Measurements from ENCODE around the gene TIMM23. TPM values are rescaled to one million over a fixed set of nuclear protein-coding genes. Genes with fewer than 3 reads are reported as not detected.
"Not testable (repeated sequence)": the region's sequence is repeated elsewhere in the genome, so short reads cannot be mapped to it uniquely, and the experiment has no call there.

Gene TIMM23
- total and polyA plus RNA-seq, 10 donors: 29.9 to 56.2 (median 38.1) TPM

- peak in 8 of 11 experiments; percentile 8 to 54 (median 42) for TF ChIP-seq CTCF (IDR thresholded peaks at IDR 0.05 in 8 of 11, conservative IDR thresholded peaks at IDR 0.05 in 3 of 11)
- H3K4me1 ChIP-seq; H3K27me3 ChIP-seq (replicated peaks in 1 of 7); H3K4me3 ChIP-seq; H3K27ac ChIP-seq; H3K9me3 ChIP-seq; intact Hi-C loops (cut with DNase I; ENCODE audit: low total_unique reads); DNase-seq: not testable (repeated sequence)
- WGBS, 5 donors: 57 to 74% (median 70%) methylated on average over 4 to 6 of the region's 6 CpGs
- H3K36me3 ChIP-seq: peaks cover 0 to 62% (median 12%) of the 10 kb centered on the region in 6 donors
Observed at GRCh38 chr10:45983538-45984186, 11.4 kb downstream of the TIMM23 start.

DNA sequence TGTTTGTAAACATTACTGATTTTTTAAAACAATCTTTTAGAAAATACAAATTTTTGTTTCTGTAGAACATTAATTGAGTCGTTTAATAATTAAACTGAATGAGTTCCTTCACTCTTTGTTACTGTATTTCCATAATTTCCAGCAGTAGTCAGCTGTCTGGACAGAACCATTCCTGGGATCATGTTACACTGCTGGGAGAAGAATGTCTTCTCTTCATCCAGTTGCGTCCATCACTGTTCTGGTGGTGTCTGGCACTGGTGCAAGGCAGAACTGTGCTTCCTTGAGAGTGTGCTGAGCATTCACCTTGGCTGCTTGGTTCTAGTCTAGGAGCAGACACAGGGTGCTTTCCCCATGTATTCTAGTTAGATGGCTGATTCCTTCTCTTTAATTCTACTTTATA is 12.2 kb downstream of the TIMM23 start:
- H3K27me3 ChIP-seq (replicated peaks in 1 of 7); H3K27ac ChIP-seq; H3K4me1 ChIP-seq; H3K4me3 ChIP-seq; DNase-seq; intact Hi-C loops (cut with DNase I; ENCODE audit: low total_unique reads); H3K9me3 ChIP-seq: not testable (repeated sequence)
- WGBS, 5 donors: 91 to 99% (median 94%) methylated on average over 2 of the region's 2 CpGs
- peaks cover 0 to 65% (median 16%) of the 10 kb centered on the region in 6 donors for H3K36me3 ChIP-seq

DNA sequence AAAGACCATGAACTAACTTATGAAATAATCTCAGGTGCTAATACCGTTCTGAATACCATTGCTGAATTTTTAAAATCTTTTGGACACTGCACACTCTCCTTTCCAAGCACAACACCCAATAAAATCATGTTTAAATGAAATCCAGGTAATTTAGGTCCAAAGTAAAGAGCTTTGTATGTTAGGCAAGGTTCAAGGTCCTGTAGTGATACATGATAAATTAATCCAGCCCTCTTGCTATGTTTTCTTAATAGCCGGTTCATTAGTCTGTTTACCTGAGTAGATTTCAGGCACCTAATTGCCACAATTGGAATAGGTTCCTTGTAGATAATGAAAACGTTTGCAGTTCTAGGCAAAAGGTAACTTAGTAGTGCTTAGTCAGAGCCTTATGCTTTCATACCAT is 13.3 kb downstream of the TIMM23 start:
- H3K27ac ChIP-seq; H3K27me3 ChIP-seq (replicated peaks in 1 of 7); H3K4me3 ChIP-seq; DNase-seq; intact Hi-C loops (cut with DNase I; ENCODE audit: low total_unique reads); H3K4me1 ChIP-seq; H3K9me3 ChIP-seq: not testable (repeated sequence)
- H3K36me3 ChIP-seq: peaks cover 0 to 75% (median 20%) of the 10 kb centered on the region in 6 donors
- 80 to 93% (median 86%) methylated on average over 3 of the region's 3 CpGs for WGBS, 5 donors

DNA sequence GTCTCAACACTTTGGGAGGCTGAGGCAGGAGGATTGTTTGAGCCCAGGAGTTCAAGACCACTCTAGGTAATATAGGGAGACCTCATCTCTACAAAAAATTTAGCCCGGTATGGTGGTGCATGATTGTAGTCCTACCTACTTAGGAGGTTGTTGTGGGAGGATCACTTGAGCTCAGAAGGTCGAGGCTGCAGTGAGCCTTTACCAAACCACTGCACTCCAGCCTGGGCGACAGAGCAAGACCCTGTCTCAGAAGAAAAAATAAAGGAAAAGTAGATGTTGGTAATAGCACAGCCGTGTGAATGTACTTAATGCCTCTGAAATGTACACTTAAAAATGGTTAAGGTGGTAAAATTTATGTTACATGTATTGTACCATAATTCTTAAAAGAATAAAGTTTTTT is 25.3 kb downstream of the TIMM23 start:
- Histone ChIP-seq H3K27ac (no peak overlapping the region), H3K36me3 (peaks cover 0 to 83% (median 42%) of the 10 kb centered on the region in 6 donors), H3K4me1 (no peaks in the 10 kb centered on the region), H3K27me3 (replicated peaks in 1 of 7) (no peaks in the 10 kb centered on the region), H3K4me3 (no peak overlapping the region), H3K9me3 (peaks cover 0 to 7% (median 0%) of the 10 kb centered on the region in 8 donors)
- no peak for DNase-seq
- no peak for TF ChIP-seq POLR2A (IDR thresholded peaks at IDR 0.05)
- TF ChIP-seq CTCF (IDR thresholded peaks at IDR 0.05 in 8 of 11, conservative IDR thresholded peaks at IDR 0.05 in 3 of 11): no peak
- no peak for TF ChIP-seq POLR2AphosphoS5 (IDR thresholded peaks at IDR 0.05)
- intact Hi-C loops (cut with DNase I; ENCODE audit: low total_unique reads): no loop called here
- WGBS, 5 donors: 93 to 98% (median 97%) methylated on average over 4 of the region's 4 CpGs

DNA sequence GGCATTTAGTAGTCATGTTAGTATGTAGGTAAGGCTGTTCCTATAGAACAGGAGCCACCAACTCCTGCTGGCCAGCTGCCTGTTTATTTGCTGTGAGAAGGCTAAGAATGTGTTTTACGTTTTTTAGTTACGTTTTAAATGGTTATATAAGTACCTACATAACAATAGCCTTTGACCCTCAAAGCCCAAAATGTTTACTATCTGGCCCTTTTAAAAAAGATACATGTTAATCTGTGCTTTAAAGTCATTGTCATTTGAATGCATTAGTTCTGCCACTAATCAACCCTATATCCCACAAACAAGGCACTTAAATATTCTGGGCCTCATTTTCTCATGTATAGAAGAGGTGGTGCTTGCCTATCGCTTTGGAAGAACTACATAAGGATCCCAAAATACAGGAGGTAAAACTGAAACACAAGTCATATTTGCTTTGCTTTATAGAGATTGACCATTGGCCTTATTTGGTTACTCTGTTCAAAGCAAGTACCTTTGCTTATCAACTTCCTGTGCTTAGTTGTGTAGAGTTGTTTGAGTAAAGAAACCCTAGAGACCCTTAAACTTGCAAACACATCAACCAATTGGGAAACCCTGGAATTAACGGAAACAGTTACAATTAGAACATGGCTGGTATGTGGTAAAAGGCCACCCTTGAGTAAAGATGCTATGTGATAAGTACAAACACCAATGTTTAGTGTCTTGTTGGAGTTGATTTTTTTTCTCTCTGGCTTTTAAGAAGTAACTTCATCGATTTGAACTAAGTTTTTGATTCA is 25.9 kb downstream of the TIMM23 start:
- H3K27me3 ChIP-seq (replicated peaks in 1 of 7): no peaks in the 10 kb centered on the region
- intact Hi-C loops (cut with DNase I; ENCODE audit: low total_unique reads): no loop called here
- WGBS, 5 donors: 90 to 95% (median 91%) methylated on average over 5 of the region's 5 CpGs
- TF ChIP-seq CTCF (IDR thresholded peaks at IDR 0.05 in 8 of 11, conservative IDR thresholded peaks at IDR 0.05 in 3 of 11) (no peak), POLR2AphosphoS5 (IDR thresholded peaks at IDR 0.05) (no peak), POLR2A (IDR thresholded peaks at IDR 0.05) (no peak)
- H3K9me3 ChIP-seq: peaks cover 0 to 7% (median 0%) of the 10 kb centered on the region in 8 donors
- no peak for DNase-seq
- H3K36me3 ChIP-seq: peaks cover 0 to 83% (median 47%) of the 10 kb centered on the region in 6 donors
- no peak overlapping the region for H3K4me3 ChIP-seq
- H3K4me1 ChIP-seq: no peaks in the 10 kb centered on the region
- H3K27ac ChIP-seq: no peak overlapping the region

DNA sequence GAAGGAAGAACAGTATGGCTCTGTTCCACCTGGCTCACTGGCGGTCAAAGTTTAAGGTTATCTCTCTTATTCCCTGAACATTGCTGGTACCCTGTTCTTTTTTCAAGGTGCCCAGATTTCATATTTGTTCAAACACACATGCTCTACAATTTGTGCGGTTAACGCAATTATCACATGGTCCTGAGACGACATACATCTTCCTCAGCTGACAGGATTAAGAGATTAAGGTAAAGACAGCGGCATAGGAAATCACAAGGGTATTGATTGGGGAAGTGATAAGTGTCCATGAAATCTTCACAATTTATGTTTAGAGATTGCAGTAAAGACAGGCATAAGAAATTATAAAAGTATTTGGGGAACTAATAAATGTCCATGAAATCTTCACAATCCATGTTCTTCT is 27.7 kb downstream of the TIMM23 start:
- H3K36me3 ChIP-seq: peaks cover 0 to 86% (median 56%) of the 10 kb centered on the region in 6 donors
- WGBS, 5 donors: 93 to 98% (median 97%) methylated on average over 5 of the region's 5 CpGs
- intact Hi-C loops (cut with DNase I; ENCODE audit: low total_unique reads): not testable (repeated sequence)

More for the DNA sequence above, 27.7 kb downstream of the TIMM23 start:
- H3K27me3 ChIP-seq (replicated peaks in 1 of 7); H3K9me3 ChIP-seq; H3K4me3 ChIP-seq; H3K4me1 ChIP-seq; H3K27ac ChIP-seq; DNase-seq: not testable (repeated sequence)

Data from spleen (tissue), 11 donors.